Endothelial cell of umbilical vein (primary cell): ENCODE measurements around the gene PAK4. TPM values are rescaled to one million over a fixed set of nuclear protein-coding genes. Genes with fewer than 3 reads are reported as not detected.

Experiments
- BruUV-seq: library from RNA; stranded (reverse); fragments of 400-500 nt; replicated peaks from 2 replicates; lab custom pipeline; 2021; lab: Mats Ljungman, UMichigan
- CTCF ChIA-PET: fragments of 300-600, 350-600 bp; sonication (Branson Sonifier 250); formaldehyde crosslinking; loops from one replicate; lab custom pipeline; 2021; ENCODE audit warnings: antibody characterized with exemption, inconsistent platforms; lab: Charles Lee
- POLR2A ChIA-PET: fragments of 300-600, 350-600 bp; sonication (Branson Sonifier 250); formaldehyde crosslinking; loops from one replicate; lab custom pipeline; 2021; ENCODE audit warnings: antibody characterized with exemption, inconsistent platforms; lab: Charles Lee
- DNase-seq: peaks from one replicate; pipeline ENCODE4 v3.0.0-alpha.2; 2011; ENCODE audit warnings: low read depth, low spot score
- FAIRE-seq: peaks from 2 replicates; lab custom pipeline; 2011; peaks lifted over from hg19 to GRCh38; lab: Jason Lieb, UNC
- H2AFZ ChIP-seq: 2 replicates; pipeline ENCODE4 v1.6.0; 2012; ENCODE audit warnings: low read depth, low read length, control low read depth, inconsistent platforms
- H3K27ac ChIP-seq: 2 replicates; pipeline ENCODE4 v1.5.1; 2011; ENCODE audit warnings: low read depth, mild to moderate bottlenecking, control low read depth, low read length, moderate library complexity; ENCODE audit not compliant: insufficient read depth
- H3K27me3 ChIP-seq, 2 experiments: 2 replicates each; pipeline versions ENCODE4 v1.6.0 to v1.6.1; 2011; ENCODE audit warnings: low read length in 2 of 2, mixed read lengths in 1 of 2; ENCODE audit not compliant: control insufficient read depth in 2 of 2, insufficient read depth in 2 of 2
- H3K36me3 ChIP-seq, 2 experiments: 2 replicates in 1 of 2; 3 replicates in 1 of 2; pipeline ENCODE4 v1.5.1; 2011; ENCODE audit warnings: low read length in 2 of 2, mild to moderate bottlenecking in 1 of 2, moderate library complexity in 1 of 2; ENCODE audit not compliant: control insufficient read depth in 2 of 2, insufficient read depth in 2 of 2; ENCODE audit errors: extremely low read depth in 1 of 2
- H3K4me1 ChIP-seq: 3 replicates; pipeline ENCODE4 v1.5.1; 2011; ENCODE audit warnings: mild to moderate bottlenecking, low read length; ENCODE audit not compliant: control insufficient read depth, insufficient read depth; ENCODE audit errors: extremely low read depth
- H3K4me2 ChIP-seq: 2 replicates; pipeline ENCODE4 v1.6.1; 2011; ENCODE audit warnings: low read length, control low read depth, mixed read lengths; ENCODE audit not compliant: insufficient read depth
- H3K4me3 ChIP-seq, 3 experiments: fragments of 200-600 bp in 1 of 3; sonication (generic), shearing (Covaris generic) in 1 of 3; replicated peaks in 1 of 3; 2 replicates each; pipeline ENCODE4 v1.5.1; 2011 to 2016; ENCODE audit warnings: control low read depth in 3 of 3, low read length in 3 of 3, mild to moderate bottlenecking in 2 of 3, inconsistent platforms in 1 of 3, low read depth in 1 of 3, moderate library complexity in 1 of 3; ENCODE audit not compliant: insufficient read depth in 1 of 3
- H3K79me2 ChIP-seq: 2 replicates; pipeline ENCODE4 v1.6.0; 2012; ENCODE audit warnings: low read length, inconsistent platforms; ENCODE audit not compliant: control insufficient read depth, insufficient read depth
- H3K9ac ChIP-seq: replicated peaks from 2 replicates; pipeline ENCODE3; 2011; ENCODE audit warnings: low read length, control low read depth; ENCODE audit not compliant: insufficient read depth; ENCODE audit errors: extremely low read depth
- H3K9me1 ChIP-seq: replicated peaks from 3 replicates; pipeline ENCODE4 v1.6.0; 2011; ENCODE audit warnings: mild to moderate bottlenecking, low read length; ENCODE audit not compliant: control insufficient read depth, insufficient read depth; ENCODE audit errors: extremely low read depth
- H3K9me3 ChIP-seq: replicated peaks from 2 replicates; pipeline ENCODE4 v1.5.1; 2012; ENCODE audit warnings: low read length, inconsistent platforms; ENCODE audit not compliant: control insufficient read depth, insufficient read depth
- H4K20me1 ChIP-seq: replicated peaks from 2 replicates; pipeline ENCODE3; 2011; ENCODE audit warnings: mild to moderate bottlenecking, low read length; ENCODE audit not compliant: control insufficient read depth, insufficient read depth; ENCODE audit errors: extremely low read depth
- CTCF ChIP-seq, 2 donors: IDR thresholded peaks; 1 replicate in 1 of 2; 2 replicates in 1 of 2; pipeline ENCODE4 v1.5.1; 2011; ENCODE audit warnings: low read length in 2 of 2, mild to moderate bottlenecking in 2 of 2, moderate library complexity in 2 of 2, control low read depth in 1 of 2, inconsistent platforms in 1 of 2, low read depth in 1 of 2; ENCODE audit not compliant: insufficient read depth in 1 of 2; ENCODE audit errors: extremely low read depth in 1 of 2
- EZH2 ChIP-seq: IDR thresholded peaks from 2 replicates; pipeline ENCODE4 v1.6.1; 2012; ENCODE audit warnings: borderline replicate concordance, low read depth, mild to moderate bottlenecking, moderate library complexity, low read length, inconsistent platforms; ENCODE audit not compliant: severe bottlenecking
- FOS ChIP-seq: IDR thresholded peaks from 2 replicates; pipeline ENCODE4 v1.6.1; 2011; ENCODE audit warnings: mild to moderate bottlenecking, low read length, moderate library complexity, borderline replicate concordance; ENCODE audit not compliant: insufficient read depth
- GATA2 ChIP-seq: IDR thresholded peaks from 2 replicates; pipeline ENCODE4 v1.7.0; 2011; ENCODE audit warnings: low read depth, mild to moderate bottlenecking, moderate library complexity, mixed read lengths, low read length; ENCODE audit not compliant: insufficient read length, insufficient read depth
- JUN ChIP-seq: IDR thresholded peaks from 2 replicates; pipeline ENCODE4 v1.6.1; 2011; ENCODE audit warnings: borderline replicate concordance, low read depth; ENCODE audit not compliant: insufficient read length, insufficient read depth
- MAX ChIP-seq: IDR thresholded peaks from 2 replicates; pipeline ENCODE4 v1.6.1; 2011; ENCODE audit not compliant: insufficient read depth, insufficient read length
- MYC ChIP-seq: IDR thresholded peaks from one replicate; pipeline ENCODE4 v1.6.1; 2011; ENCODE audit warnings: mild to moderate bottlenecking, low read depth, low read length
- POLR2A ChIP-seq: IDR thresholded peaks from 2 replicates; pipeline ENCODE4 v1.6.1; 2012; ENCODE audit warnings: low read depth, mild to moderate bottlenecking, control low read depth, low read length
- POLR2AphosphoS5 ChIP-seq: IDR thresholded peaks from 2 replicates; pipeline ENCODE4 v1.6.1; 2012; ENCODE audit warnings: low read depth, mild to moderate bottlenecking, control low read depth, low read length, moderate library complexity; ENCODE audit not compliant: insufficient read depth
- dilution Hi-C: fragments of 300-500 bp; cut with MboI; formaldehyde crosslinking; loops from one replicate; pipeline ENCODE4 v1.15.0; 2019; ENCODE audit warnings: low sequenced_read_pairs; ENCODE audit not compliant: extremely low pct_ligation_motif_present
- intact Hi-C: fragments of 100-400 bp; cut with micrococcal nuclease; formaldehyde crosslinking; loops from one replicate; pipeline ENCODE4 v1.10.0; 2022
- polyA plus RNA-seq, 4 experiments: library from polyadenylated mRNA; depleted of rRNA in 3 of 4; stranded (reverse) in 3 of 4; unstranded in 1 of 4; fragments of >200 nt; gene quantifications; 2 replicates each; pipeline versions ENCODE4 v1.2.1 to v1.2.3, GENCODE V29; 2011 to 2012; ENCODE audit warnings: missing spikeins in 1 of 4
- total RNA-seq: library from RNA; stranded (reverse); gene quantifications from 2 replicates; pipeline ENCODE4 v1.2.3, GENCODE V29; 2021

The PAK4 gene
- total and polyA plus RNA-seq, 2 donors (not counting 3 experiments of a cell fraction or from before 2014, with no cell fraction given), result 39.8 to 55.4 TPM

- Histone ChIP-seq H3K9ac (no peak overlapping the region), H3K9me1 (no peaks in the 10 kb centered on the region), H3K9me3 (no peaks in the 10 kb centered on the region), H3K36me3 (no peaks in the 10 kb centered on the region), H3K4me3 (no peak overlapping the region), H4K20me1 (no peaks in the 10 kb centered on the region), H3K79me2 (no peaks in the 10 kb centered on the region), H3K4me1 (peaks cover 10% of the 10 kb centered on the region), H2AFZ (no peak overlapping the region), H3K27ac (no peak overlapping the region), H3K4me2 (no peak overlapping the region), H3K27me3 (no peaks in the 10 kb centered on the region)
- no TSS peak for BruUV-seq
- intact Hi-C loops, result no loop called here
- no peak for DNase-seq
- FAIRE-seq, result no peak
- dilution Hi-C loops, result no loop called here
- ChIA-PET POLR2A (interaction anchor here (0.6 kb wide), 1 partner anchor 382 kb away, joined by 8 read pairs; no protein-coding TSS in a partner anchor), CTCF (interaction anchor here (1.2 to 1.7 kb wide), 2 partner anchors 13 to 34 kb away, joined by 5 to 8 read pairs; no protein-coding TSS in a partner anchor)
- TF ChIP-seq JUN (no peak), FOS (no peak), MYC (no peak), EZH2 (no peak), POLR2AphosphoS5 (no peak), CTCF (IDR thresholded peaks at IDR 0.05; ENCODE audit: extremely low read depth in 1 of 2, insufficient read depth in 1 of 2, low read depth in 1 of 2, low read length in 2 of 2) (no peak), GATA2 (no peak), POLR2A (no peak), MAX (no peak)
These were observed 39.2 kb upstream of the PAK4 start for GRCh38 chr19:39086386-39086785.
